ENCODE measurements around the gene FZD2. TPM values are rescaled to one million over a fixed set of nuclear protein-coding genes. Genes with fewer than 3 reads are reported as not detected.

The FZD2 gene
- 17.0 and 17.6 TPM in 2 replicates for total RNA-seq (2021; fragmentation: NEBNext Ultra II Directional; extraction: Animal tissue kit (Norgen Biotek cat#: 25700))
- polyA plus RNA-seq (2011; rRNA removed): 86.7 and 93.6 TPM in 2 replicates
- polyA plus RNA-seq (2011; cell fraction: cytosol; rRNA removed): 41.3 TPM
- polyA plus RNA-seq (2011; cell fraction: nucleus; rRNA removed): 37.7 TPM
- 21.7 to 33.8 TPM (median 32.4 TPM) in 4 replicates for polyA plus RNA-seq (2012, experiment 1 of 2)
- polyA plus RNA-seq (2012, experiment 2 of 2): 30.9 TPM
- 12.3 TPM for polyA plus RNA-seq (2013, experiment 1 of 2)
- polyA plus RNA-seq (2013, experiment 2 of 2): 12.0 TPM
- 22.5 and 38.9 TPM in 2 replicates for polyA minus RNA-seq (2011; rRNA and poly(A)+ RNA removed)
- 37.7 TPM for polyA minus RNA-seq (2011; cell fraction: cytosol; rRNA and poly(A)+ RNA removed)
- 23.6 TPM for polyA minus RNA-seq (2011; cell fraction: nucleus; rRNA and poly(A)+ RNA removed)
- long read RNA-seq, experiment 1, transcript FZD2-201 (1 exons, 2,112 nt): major isoform, 36 of 36 reads
- long read RNA-seq, experiment 1, partial matches to known transcripts: 0 of 36 reads
- long read RNA-seq, experiment 1, other reads (novel, unspliced or antisense): 0 of 36 reads
- long read RNA-seq, experiment 2: 0 reads

DNA sequence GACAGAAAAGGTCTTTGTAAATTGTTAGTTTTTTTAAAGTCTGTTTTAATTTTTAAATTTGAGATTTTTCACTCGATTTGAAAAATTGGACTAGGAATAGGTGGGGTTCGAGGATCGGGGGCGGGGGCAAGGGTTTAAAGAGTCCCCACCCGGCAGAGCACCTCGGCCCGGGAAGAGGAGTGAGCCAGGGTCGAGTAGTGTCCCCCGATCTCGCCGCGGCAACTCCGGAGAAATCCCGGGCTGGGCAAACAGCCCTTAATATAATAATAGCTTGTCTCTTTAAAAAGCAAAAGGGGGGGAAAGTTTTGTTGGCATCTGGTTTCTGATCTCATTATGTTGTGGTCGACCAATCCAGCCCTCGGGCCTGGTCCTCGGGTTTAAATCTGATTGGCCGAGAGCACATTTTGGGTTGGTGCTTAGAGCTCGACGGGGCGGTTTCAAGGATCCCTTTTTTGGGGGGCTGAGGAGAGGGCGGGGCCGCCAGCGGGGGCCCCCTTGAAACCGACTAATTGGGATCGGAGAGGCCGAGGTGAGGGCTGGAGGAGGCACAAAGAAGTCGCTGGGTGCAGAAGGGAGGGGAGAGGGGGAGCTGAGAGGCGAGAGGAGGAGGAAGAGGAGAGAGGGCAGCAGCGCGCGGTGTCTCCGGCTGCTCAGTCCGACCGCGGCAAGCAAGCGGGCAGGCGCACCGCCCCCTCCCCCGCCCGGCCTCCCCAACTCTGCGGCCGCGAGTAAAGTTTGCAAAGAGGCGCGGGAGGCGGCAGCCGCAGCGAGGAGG is at the start of gene FZD2:
FZD2 (plus strand) TSS at position 653 of the 775 bp plus-strand sequence. CDS start 205 bp downstream, outside the sequence.
- ChIA-PET CTCF (ENCODE audit: partially characterized antibody) (interaction anchor here (0.6 to 6.8 kb wide), 11 partner anchors 9 to 414 kb away, joined by 3 to 61 read pairs (median 4); no protein-coding TSS in a partner anchor), POLR2A (ENCODE audit: partially characterized antibody) (interaction anchor here (0.6 to 7.2 kb wide), 13 partner anchors 12 to 172 kb away, joined by 3 to 219 read pairs (median 4); no protein-coding TSS in a partner anchor)
- 1% methylated on average over 33 of the region's 49 CpGs; no CpG with 5 or more reads in 1 of the 2 experiments for WGBS, 2 experiments (ENCODE audit: extremely low coverage in 1 of 2, insufficient coverage in 1 of 2, insufficient read length in 1 of 2, insufficient replicate concordance in 2 of 2, low coverage in 1 of 2, low lambda C conversion rate in 2 of 2, missing lambda C conversion rate in 1 of 2)
- TF ChIP-seq, protein P1, sequence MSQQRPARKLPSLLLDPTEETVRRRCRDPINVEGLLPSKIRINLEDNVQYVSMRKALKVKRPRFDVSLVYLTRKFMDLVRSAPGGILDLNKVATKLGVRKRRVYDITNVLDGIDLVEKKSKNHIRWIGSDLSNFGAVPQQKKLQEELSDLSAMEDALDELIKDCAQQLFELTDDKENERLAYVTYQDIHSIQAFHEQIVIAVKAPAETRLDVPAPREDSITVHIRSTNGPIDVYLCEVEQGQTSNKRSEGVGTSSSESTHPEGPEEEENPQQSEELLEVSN (IDR thresholded peaks at IDR 0.05): peak; percentile 84
- TF ChIP-seq SIX5 (IDR thresholded peaks at IDR 0.05; ENCODE audit: low read depth, low read length): no peak
- TF ChIP-seq TCF12 (IDR thresholded peaks at IDR 0.05; ENCODE audit: low read depth, low read length): peak; percentile 26; the same call in 1 of the 2 replicates
- TF ChIP-seq FOSL1 (IDR thresholded peaks at IDR 0.05; ENCODE audit: insufficient read depth, low read depth, low read length): no peak
- peak; percentile 87 for TF ChIP-seq CTBP2 (IDR thresholded peaks at IDR 0.05; ENCODE audit: borderline replicate concordance, insufficient read depth, insufficient read length, low read length)
- no peak for TF ChIP-seq CBX8 (IDR thresholded peaks at IDR 0.05; ENCODE audit: borderline replicate concordance, low read depth, low read length)

More for the DNA sequence above, at the start of gene FZD2:
- H3K27ac ChIP-seq (ENCODE audit: low read depth, low read length): peak within 1 kb of the TSS; percentile 82
- peak within 1 kb of the TSS; percentile 96; the same call in 1 of the 2 replicates for H2BK5ac ChIP-seq (ENCODE audit: low read depth, low read length)
- H2BK20ac ChIP-seq (ENCODE audit: low read length): peak within 1 kb of the TSS; percentile 90; the same call in 1 of the 2 replicates
- H2AFZ ChIP-seq (ENCODE audit: low read length): 0 out of 2 replicates have a peak within 1 kb of the TSS, but pooled peaks have one; percentile 28
- peak within 1 kb of the TSS; percentile 86 to 98 for H3K4me2 ChIP-seq (ENCODE audit: insufficient read depth in 1 of 2, low read depth in 2 of 2, low read length in 2 of 2)
- peaks cover 4 to 23% (median 19%) of the 10 kb centered on the region in 4 experiments for H3K4me1 ChIP-seq (replicated peaks in 1 of 4; ENCODE audit: control insufficient read depth in 3 of 4, insufficient read depth in 4 of 4, low read length in 3 of 4)
- peak within 1 kb of the TSS; percentile 97 for H4K91ac ChIP-seq (replicated peaks; ENCODE audit: insufficient read length, low read length)
- H2BK12ac ChIP-seq (ENCODE audit: low read depth, low read length): peak within 1 kb of the TSS; percentile 95; the same call in 1 of the 2 replicates
- peak within 1 kb of the TSS; percentile 15 for H2BK120ac ChIP-seq (replicated peaks; ENCODE audit: low read depth, low read length)
- DNase-seq (ENCODE audit: low read depth in 1 of 2, low spot score in 2 of 2) (peak; percentile 93 to 94), FAIRE-seq (peak; percentile 86)
- H4K8ac ChIP-seq (ENCODE audit: extremely low read depth, insufficient read depth, low read length): peak within 1 kb of the TSS; percentile 86
- H3K23ac ChIP-seq (ENCODE audit: insufficient read length): no peak within 1 kb of the TSS
- H3K79me1 ChIP-seq (ENCODE audit: low read depth, low read length): peaks cover 3% of the 10 kb centered on the region
- peaks cover 7 to 36% (median 27%) of the 10 kb centered on the region in 4 experiments; a peak in 6 of 7 replicates for H3K27me3 ChIP-seq (replicated peaks in 1 of 4; ENCODE audit: control insufficient read depth in 3 of 4, extremely low read depth in 1 of 4, insufficient read depth in 3 of 4, low read length in 3 of 4)
- peaks cover 20% of the 10 kb centered on the region; the same call in 1 of the 2 replicates for H3K23me2 ChIP-seq (ENCODE audit: low read depth, low read length)
- H3K18ac ChIP-seq (ENCODE audit: extremely low read depth, low read length): peak within 1 kb of the TSS; percentile 71
- peaks cover 0 to 18% of the 10 kb centered on the region in 2 experiments; a peak in 2 of 4 replicates for H3K79me2 ChIP-seq (ENCODE audit: control insufficient read depth in 1 of 2, insufficient read depth in 2 of 2, low read length in 2 of 2)
- peaks cover 0 to 7% of the 10 kb centered on the region in 2 experiments; a peak in 1 of 4 replicates for H3K9me3 ChIP-seq (ENCODE audit: insufficient read depth in 2 of 2, low read depth in 1 of 2, low read length in 1 of 2)
- peak within 1 kb of the TSS; percentile 53 to 78 (median 75) for H3K4me3 ChIP-seq (ENCODE audit: extremely low read depth in 1 of 4, insufficient read depth in 2 of 4, low read depth in 3 of 4, low read length in 4 of 4)
- peak within 1 kb of the TSS; percentile 84 for H3K56ac ChIP-seq (replicated peaks; ENCODE audit: insufficient read length, low read depth, low read length)
- H3K36me3 ChIP-seq (ENCODE audit: control insufficient read depth in 2 of 4, insufficient read depth in 4 of 4, low read length in 3 of 4): no peaks in the 10 kb centered on the region; a peak in 1 of 8 replicates
- 0 out of 2 replicates have a peak within 1 kb of the TSS, but pooled peaks have one; percentile 25 for H2AK5ac ChIP-seq (ENCODE audit: low read depth, low read length)
- peak within 1 kb of the TSS; percentile 13 for H2BK15ac ChIP-seq (ENCODE audit: low read length)
- peak within 1 kb of the TSS; percentile 2 for H3K4ac ChIP-seq (replicated peaks; ENCODE audit: insufficient read length, low read depth, low read length)
- H4K20me1 ChIP-seq (replicated peaks in 1 of 2; ENCODE audit: control insufficient read depth in 1 of 2, insufficient read depth in 2 of 2, low read length in 2 of 2): peaks cover 2 to 11% of the 10 kb centered on the region in 2 experiments
- H3K9ac ChIP-seq (replicated peaks in 1 of 4; ENCODE audit: extremely low read depth in 1 of 4, low read depth in 3 of 4, low read length in 3 of 4): peak within 1 kb of the TSS in 3 of 4 experiments; percentile 54 to 72 (median 70); a peak in 6 of 7 replicates
- peak within 1 kb of the TSS; percentile 80 for H4K5ac ChIP-seq (ENCODE audit: insufficient read length, low read depth, low read length)
- peak within 1 kb of the TSS; percentile 19 for H3K14ac ChIP-seq (ENCODE audit: insufficient read length)

Measured in H1 (cell line).